HG03575 (cell line): ENCODE measurements around the gene CPZ.

ENCODE experiments used
- ATAC-seq: cut with Tn5 transposase; IDR thresholded peaks from one replicate; pipeline ENCODE4 v1.9.1; 2021; ENCODE audit not compliant: unreplicated experiment, insufficient number of reproducible peaks, low FRiP score; ENCODE audit errors: extremely low read depth

Gene CPZ

DNA sequence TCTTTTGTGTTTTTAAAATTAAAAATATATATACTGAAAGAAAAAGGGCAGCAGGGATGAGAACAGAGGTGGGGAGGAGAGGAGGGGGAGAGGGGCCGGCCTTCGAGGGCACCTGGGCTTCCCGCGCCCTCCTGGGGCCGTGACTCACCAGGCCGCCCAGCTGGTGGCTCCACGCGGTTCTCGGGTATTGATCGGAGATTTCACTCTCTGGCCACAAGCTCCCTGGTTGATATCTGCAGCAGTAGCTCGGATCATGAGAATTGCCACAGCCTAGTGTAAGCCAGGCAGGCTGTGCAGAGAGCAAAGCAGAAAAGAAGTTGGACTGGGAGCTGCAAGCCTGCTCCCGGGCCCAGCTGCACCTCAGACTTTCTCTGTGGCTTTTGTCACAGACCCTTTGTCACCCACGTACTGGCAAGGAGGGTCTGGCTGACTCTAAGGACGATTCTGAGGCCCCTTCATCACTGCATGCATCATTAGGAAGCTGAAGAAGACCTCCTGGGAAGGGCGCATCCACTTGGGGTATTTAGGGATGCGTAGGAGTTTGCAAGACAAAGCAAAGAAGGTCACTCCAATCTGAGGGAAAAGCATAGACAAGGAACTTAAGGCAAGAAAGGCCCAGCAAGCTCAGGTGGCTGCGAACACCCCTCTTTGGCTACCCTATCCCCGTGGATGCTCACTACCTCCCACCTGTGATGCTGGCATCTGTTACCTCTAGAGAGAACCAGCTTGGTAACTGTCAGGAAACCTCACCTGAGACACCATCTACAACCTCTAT, 71.7 kb downstream of the CPZ start:
- ATAC-seq = no peak

DNA sequence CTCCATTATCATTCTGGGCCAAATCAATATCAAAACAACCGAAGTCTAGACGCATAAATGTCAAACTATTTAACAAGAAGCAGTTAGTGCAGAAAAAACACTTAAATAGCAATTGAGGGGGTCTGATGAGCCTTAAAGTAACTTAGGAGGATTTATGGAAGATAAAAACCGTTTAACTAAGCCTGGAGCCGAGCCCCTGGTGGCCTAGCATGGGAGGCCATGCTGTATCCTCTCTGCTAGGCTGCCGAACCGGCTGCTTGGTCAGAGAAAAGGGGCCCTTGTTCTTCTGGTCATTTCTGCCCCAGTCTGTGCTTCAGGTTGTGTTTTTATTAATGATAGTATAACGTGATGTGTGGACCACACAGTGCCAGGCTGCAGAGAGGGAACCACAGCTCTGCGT, 72.4 kb downstream of the CPZ start:
- ATAC-seq = no peak

GRCh38 chr4:8665406-8666360, 73.1 kb downstream of the CPZ start:
- ATAC-seq = no peak

GRCh38 chr4:8666581-8666980, 74.0 kb downstream of the CPZ start:
- ATAC-seq = no peak
